ENCODE data around the gene PROSER2.
"Not testable (repeated sequence)": the region's sequence is repeated elsewhere in the genome, so short reads cannot be mapped to it uniquely, and the experiment has no call there.

The PROSER2 gene

DNA sequence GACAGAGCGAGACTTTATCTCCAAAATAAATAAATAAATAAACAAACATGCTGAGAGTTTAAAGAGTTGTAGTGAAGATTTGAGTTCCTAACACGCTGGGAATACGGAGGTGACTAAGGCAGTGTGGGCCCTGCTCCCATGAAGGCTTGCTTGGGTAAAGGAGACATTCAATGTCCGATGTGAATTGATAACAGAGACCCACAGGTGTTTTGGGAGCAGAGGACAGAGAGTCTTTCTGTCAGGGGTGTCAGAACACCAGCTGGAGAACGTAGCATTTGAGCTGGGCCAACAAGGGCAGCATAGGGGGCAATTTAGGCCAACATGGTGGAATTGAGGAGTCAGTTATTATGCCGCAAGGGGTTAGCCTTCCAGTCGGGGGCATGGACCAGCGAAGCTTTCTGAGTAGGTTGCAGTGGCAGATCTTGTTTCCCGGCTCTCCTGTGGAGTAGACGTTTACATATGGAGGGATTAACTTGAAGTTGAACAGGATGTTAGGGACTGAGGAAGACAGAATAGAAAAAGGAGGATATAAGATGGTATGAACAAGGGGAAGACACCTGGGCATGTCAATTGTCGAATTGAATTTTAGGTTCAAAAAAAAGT, 5.6 kb downstream of the PROSER2 start:
- no peak for DNase-seq (ENCODE audit: low read depth)
- no peak overlapping the region for H3K4me3 ChIP-seq (ENCODE audit: low read depth, low read length)

DNA sequence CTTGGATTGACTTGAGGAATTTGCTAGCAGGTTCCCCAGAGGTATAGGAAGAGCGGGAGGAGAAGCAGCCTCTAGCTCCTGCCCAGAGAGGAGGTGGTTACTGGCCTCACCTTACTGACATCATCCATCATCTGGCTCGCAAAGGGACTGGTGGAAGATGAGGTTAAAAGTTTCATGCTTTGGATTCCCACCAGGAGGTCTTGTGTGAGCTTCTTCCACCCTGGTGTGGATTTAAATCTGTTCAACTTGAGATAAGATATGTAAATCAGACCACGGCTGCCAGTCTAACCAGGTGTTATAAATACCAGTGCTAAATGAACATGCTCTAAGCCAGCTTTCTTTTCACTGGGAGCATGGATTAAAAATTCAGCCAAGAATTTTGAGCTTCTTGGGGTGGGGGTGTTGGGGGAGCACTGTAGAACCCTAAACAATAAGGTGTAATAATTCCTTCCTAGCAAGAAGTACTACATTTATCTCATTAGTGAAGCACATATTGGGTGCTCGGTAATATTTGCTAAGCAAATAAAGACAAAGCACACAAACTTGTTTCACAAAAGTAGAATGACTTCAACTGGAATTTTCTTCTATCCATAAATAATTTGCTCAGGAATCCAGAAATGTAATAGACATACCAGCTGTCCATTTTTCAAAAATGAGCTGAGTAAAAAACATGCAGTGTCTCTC, 7.8 kb downstream of the PROSER2 start:
- no peak overlapping the region for H3K4me3 ChIP-seq (ENCODE audit: low read depth, low read length)
- no peak for DNase-seq (ENCODE audit: low read depth)

DNA sequence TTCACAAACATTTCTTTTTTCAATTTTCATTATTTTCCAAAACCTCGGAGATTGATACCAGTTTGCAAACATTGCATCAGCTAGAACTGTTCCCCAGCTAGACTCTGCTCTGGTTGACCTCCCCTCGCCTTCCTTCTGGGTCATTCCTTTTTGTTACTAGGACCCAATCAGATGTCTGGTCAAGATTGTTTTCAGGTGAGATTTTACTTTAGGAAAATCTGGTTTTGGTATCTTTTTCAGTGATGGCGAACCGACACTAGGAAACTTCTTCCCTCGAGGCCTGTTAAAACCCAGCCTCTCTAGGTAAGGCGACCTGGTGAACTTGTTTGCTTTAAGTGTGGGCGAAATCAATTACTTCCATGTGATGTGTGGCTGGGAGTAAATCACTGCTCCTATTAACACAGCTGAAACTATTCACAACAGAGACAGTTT, 8.4 kb downstream of the PROSER2 start:
- H3K4me3 ChIP-seq (ENCODE audit: low read depth, low read length): no peak overlapping the region
- no peak for DNase-seq (ENCODE audit: low read depth)

DNA sequence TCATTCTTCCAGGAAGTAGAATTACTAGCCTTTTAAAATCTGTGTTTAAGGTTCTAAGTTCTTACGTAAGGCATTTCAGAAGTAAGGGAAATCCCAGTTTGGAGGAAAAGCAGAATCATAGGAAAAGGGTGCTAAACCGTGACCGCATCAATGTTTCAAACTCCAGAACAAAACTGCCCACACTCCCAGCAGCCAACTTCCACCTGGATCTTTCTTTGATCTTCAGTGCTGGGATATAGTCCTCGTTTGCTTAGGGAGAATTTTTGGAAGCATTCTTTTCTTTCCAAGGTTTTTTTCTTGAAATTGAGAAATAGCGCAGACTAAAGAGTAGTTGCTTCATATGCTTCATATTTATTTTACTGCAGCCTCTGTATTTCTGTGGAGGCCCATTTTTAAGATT, 8.9 kb downstream of the PROSER2 start:
- no peak overlapping the region for H3K4me3 ChIP-seq (ENCODE audit: low read depth, low read length)
- no peak for DNase-seq (ENCODE audit: low read depth)

DNA sequence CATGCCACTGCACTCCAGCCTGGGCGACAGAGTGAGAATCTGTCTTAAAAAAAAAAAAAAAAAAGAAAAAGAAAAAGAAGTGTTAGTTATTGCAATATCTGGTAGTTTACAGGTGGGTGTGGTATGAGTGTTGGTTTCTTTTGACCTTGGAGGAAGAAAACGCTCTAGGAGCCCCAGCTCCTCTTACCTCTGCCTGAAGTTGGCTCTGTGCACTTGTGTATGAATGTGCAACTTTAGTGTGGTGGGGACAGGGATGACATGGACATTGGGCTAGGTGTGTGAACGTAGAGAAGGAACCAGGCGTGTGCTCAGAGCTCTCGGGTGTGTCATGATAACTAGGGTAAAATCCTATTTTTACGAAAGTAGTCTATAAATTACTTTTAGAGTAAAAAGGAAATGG, 11.9 kb downstream of the PROSER2 start:
- no peak for DNase-seq (ENCODE audit: low read depth)
- no peak overlapping the region for H3K4me3 ChIP-seq (ENCODE audit: low read depth, low read length)

DNA sequence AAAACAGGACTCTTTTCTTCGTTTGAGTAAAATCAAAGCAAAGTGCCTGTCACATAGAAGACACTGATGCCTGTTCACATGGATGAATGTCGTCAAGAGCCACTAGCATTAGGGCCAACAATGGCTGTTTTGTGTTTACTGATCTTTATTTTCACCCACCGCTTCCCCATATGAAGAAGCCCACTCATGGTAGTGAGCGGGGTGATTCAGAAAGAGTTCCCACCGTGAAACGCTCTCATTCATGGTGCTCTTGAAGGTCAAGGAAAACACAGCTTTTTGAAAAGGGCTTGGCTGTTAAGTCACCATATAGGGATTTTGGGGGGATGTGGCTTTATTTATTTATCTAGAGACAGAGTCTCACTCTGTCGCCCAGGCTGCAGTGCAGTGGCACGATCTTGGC, 12.5 kb downstream of the PROSER2 start:
- no peak overlapping the region for H3K4me3 ChIP-seq (ENCODE audit: low read depth, low read length)
- DNase-seq (ENCODE audit: low read depth): no peak

DNA sequence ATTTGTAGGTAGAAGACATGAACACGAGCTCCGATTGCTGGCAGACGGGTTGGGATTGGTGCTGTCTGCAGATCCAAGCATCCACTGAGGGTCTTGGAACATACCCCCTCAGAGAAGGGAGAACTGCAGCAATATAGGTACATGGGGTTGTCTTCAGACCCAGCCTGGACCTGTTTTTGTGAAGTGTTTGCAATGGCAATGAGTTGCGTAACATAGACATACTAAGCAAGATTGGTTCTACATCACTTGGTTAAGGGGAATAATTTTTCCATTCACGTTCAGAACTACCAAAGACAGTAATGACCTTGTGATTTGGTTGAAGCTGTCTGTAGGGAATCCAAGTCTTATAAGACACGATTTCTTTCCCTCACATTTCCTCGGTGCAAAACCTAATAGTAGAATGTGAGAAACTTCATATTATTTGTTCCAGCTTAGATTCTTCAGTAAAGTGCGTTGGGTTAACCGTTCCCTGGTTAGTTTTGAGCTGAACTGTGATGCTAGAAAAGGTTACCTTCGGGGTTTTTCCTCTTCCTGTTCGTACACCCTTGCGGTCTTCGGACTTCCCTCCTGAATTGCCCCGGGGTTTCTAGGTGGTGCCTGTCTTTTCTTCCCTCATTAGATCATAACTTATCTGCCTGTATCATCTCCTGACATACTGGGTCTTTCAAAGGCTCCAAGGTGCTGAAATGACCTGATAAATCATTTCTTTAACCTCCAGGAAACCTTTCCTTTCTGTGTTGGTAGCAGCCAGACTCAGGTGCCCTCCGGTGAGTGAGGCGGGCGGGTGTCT, 14.4 kb downstream of the PROSER2 start:
- DNase-seq (ENCODE audit: low read depth): no peak

DNA sequence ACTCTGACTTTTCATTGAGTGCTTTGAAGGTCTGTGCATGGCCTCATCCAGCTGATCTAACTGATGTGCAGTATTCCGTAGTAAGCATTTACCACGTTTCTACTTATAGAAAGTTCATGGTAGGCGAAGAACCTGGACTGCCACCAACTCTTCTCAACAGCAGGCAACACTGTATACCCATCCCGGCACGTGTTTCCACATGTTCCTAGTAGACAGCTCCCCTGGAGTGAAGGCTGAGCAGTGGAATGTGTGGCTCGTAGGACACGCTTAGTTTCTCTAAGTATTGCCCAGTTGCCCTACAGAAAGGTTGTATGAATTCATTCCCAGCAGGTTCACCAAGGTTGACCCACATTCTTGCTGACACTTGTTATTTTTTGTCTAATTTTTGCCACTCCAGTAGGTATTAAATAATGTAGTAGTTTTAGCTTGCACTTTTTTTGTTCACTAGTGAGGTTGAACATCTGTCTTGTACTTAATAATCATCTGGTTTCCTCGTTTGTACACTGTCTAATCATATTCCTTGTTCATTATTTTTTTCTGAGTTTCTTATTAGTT, 15.2 kb downstream of the PROSER2 start:
- no peak for DNase-seq (ENCODE audit: low read depth)
- H3K4me3 ChIP-seq (ENCODE audit: low read depth, low read length): no peak overlapping the region

More for the DNA sequence above, 14.4 kb downstream of the PROSER2 start:
- H3K4me3 ChIP-seq (ENCODE audit: low read depth, low read length): no peak overlapping the region

DNA sequence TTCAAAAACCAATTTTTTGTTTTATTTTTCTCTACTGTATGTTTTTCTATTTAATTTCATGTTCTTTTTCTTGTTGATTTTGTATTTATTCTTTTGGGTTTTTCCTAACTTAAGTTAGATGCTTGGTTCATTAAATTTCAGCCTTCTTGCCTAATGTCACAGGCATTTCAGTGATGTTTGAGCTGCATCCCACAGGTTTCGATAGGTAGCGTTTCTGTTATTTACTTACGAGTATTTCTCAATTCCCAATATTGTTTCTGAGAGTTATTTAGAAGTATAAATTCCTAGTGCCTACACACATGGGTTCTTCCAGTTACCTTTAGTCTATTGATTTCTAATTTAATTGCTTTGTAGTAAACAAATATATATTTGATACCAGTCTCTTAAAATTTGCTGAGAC, 18.2 kb downstream of the PROSER2 start:
- no peak for DNase-seq (ENCODE audit: low read depth)
- no peak overlapping the region for H3K4me3 ChIP-seq (ENCODE audit: low read depth, low read length)

DNA sequence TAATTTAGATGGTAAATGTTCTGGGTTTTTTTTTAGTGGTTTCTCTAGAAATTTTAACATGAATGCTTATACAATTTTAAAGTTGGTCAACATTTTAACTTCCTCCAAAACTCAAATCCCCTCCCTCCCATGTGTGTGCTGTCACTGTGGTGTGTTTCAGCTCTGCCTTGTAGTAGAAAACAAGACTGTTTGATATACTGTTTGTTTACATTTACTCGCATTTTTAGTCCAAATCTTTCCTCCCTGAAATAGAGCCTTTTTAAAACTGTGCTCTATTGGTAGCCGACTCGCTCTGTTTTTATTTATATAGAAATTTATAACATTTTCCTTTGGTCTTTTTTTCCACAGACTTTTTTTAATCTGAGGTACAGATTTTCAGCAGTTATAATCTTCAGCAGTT, 19.3 kb downstream of the PROSER2 start:
- no peak overlapping the region for H3K4me3 ChIP-seq (ENCODE audit: low read depth, low read length)
- DNase-seq (ENCODE audit: low read depth): no peak

DNA sequence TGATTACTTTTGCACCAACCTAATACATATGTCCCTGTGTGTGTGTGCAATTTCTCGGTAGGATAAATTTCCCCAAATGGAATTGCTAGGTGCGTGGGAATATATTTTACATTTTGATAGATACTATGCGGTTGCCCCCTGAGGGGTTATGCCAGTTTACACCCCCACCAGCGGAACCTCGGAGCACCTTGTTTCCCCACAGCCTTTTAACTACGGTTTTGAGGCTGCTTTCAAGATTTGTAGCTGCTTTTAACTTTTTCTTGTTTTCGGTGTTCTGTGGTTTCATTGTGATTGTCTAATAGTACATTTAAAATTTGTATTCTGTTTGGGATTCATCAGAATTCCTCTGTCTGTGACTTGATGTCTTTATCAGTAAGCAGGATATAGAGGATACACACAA, 22.0 kb downstream of the PROSER2 start:
- no peak for DNase-seq (ENCODE audit: low read depth)
- no peak overlapping the region for H3K4me3 ChIP-seq (ENCODE audit: low read depth, low read length)

DNA sequence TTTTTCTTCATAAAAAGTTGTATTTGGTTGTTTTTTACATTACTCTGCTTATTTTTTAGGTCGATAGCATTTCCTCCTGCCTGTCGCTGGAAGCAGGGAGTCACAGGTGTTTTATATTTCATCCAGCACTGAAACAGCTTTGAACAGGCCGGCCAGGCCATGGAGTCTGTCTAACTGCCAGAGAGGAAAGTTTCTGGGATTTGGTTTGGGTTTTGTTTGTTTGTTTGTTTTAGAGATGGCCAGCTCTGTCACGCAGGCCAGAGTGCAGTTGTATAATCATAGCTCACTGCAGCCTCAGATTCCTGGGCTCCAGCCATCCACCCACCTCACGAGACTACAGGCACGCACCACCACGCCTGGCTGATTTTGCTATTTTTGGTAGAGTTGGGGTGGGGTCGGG, 23.4 kb downstream of the PROSER2 start:
- DNase-seq (ENCODE audit: low read depth): no peak
- no peak overlapping the region for H3K4me3 ChIP-seq (ENCODE audit: low read depth, low read length)

DNA sequence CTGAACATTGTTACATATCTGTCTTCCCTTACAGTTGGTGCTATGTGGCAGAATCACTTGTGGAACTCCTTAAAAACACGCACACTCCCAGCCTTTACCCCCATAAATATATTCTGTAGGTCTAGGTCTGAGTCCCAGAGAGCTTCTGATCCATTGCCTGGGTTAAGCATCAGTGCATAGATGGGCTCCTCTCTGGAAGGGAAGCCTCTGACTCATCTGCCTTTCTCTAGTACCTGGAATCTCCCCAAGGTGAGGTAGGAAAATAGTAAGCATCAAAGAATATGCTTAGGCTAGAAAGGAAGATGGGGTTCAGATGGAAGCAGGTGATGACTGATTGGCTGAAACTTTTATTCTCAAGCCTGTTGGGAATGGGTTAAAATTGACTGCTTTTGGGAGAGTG, 26.1 kb downstream of the PROSER2 start:
- no peak for DNase-seq (ENCODE audit: low read depth)
- no peak overlapping the region for H3K4me3 ChIP-seq (ENCODE audit: low read depth, low read length)

DNA sequence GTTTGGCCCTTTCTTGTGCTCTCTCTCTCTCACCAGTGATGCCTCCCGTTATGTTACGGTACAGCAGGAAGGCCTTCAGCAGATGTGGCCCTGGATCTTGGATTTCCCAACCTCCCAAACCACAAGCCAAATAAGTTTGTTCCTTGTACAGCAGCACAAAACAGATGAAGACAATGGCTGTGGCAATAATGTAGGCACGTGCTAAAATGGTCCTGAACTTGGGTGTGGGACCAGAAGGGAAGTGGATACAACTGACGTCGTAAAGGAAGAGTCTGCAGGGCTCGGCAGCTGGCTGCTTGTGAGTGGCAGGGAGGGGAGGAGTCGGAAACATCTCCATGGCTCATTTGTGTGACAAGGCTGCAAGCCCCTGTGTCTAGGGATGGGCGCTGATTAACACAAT, 26.8 kb downstream of the PROSER2 start:
- H3K4me3 ChIP-seq (ENCODE audit: low read depth, low read length): no peak overlapping the region
- peak; percentile 35 for DNase-seq (ENCODE audit: low read depth)

DNA sequence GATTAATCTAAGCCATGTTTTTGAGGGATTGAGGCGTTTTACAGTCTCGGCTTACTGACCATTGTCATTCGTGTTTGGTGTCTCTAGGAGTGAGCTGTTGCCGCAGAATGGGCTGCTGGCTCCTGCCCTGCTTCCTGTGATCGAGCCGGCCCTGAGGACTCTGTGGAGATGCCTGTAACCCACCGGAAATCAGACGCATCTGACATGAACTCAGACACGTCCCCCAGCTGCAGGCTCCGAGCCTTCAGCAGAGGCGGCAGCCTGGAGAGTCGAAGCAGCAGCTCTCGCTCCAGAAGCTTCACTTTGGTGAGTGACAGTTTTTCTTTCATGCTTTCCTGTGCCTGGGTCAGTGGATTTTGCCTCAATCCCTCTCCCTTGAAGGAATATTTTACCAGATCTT, 28.8 kb downstream of the PROSER2 start:
- H3K4me3 ChIP-seq (ENCODE audit: low read depth, low read length): no peak overlapping the region
- no peak for DNase-seq (ENCODE audit: low read depth)

DNA sequence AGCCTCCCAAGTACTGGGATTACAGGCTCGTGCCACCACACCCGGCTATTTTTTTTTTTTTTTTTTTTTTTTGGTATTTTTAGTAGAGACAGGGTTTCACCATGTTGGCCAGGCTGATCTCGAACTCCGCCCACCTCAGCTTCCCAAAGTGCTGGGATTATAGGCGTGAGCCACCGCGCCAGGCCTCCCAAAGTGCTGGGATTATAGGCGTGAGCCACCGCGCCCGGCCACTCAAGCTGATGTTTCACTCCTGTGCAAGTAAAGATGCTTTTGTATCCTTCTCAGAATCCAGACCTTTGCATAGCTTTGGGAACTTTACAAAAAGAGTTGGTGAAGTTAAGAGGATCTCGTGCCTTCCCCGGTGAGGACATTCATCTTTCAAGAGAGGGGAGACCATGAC, 29.5 kb downstream of the PROSER2 start:
- not testable (repeated sequence) for DNase-seq (ENCODE audit: low read depth)

DNA sequence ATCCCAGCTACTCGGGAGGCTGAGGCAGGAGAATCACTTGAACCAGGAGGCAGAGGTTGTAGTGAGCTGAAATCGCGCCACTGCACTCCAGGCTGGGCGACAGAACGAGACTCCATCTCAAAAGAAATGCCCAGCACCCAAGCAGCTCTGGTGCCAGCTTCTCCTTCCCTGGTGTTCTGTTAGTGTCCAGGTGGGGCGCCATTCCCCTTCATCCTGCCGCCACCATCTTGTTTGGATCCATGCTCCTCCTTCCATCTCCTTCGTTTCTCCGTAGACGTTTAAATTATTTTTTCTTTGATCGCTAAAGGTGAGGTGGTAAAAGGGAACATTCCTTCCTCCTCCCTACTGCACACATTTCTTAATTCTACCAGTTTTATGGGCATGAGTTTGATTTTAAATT, 30.3 kb downstream of the PROSER2 start:
- no peak overlapping the region for H3K4me3 ChIP-seq (ENCODE audit: low read depth, low read length)
- no peak for DNase-seq (ENCODE audit: low read depth)

More for the DNA sequence above, 29.5 kb downstream of the PROSER2 start:
- H3K4me3 ChIP-seq (ENCODE audit: low read depth, low read length): not testable (repeated sequence)

DNA sequence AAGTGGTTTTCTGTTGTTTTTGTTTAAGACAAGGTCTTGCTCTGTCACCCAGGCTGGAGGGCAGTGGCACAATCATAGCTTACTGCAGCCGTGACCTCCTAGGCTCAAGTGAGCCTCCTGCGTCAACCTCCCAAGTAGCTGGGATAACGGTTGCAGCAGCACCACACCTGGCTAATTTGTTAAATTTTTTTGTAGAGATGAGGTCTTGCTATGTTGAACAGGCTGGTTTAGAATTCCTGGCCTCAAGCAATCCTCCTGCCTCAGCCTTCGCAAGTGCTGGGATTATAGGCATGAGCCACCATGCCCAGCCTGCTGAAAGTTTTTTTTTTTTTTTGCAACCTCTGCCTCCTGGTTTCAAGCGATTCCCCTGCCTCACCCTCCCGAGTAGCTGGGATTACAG, 31.1 kb downstream of the PROSER2 start:
- no peak for DNase-seq (ENCODE audit: low read depth)
- no peak overlapping the region for H3K4me3 ChIP-seq (ENCODE audit: low read depth, low read length)

DNA sequence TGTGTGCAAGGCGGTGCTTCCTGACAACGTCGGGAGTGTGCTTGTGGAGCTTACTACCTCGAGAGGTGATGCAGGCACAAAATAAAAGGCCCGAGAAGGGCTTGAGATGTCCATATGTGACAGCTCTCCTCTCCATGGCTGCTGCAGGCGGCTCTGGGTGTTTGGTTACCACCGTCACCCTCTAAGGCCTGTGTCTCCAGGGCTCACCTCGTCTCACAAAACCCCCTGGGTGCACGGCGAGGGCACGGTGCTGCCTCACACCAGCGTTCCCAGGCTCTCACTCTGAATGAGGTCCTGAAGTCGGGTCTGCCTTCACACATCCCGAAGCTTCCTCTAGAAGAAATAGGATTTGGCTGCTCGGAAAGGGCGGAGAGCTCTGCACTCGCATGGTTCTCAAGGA, 32.9 kb downstream of the PROSER2 start:
- no peak for DNase-seq (ENCODE audit: low read depth)
- no peak overlapping the region for H3K4me3 ChIP-seq (ENCODE audit: low read depth, low read length)

DNA sequence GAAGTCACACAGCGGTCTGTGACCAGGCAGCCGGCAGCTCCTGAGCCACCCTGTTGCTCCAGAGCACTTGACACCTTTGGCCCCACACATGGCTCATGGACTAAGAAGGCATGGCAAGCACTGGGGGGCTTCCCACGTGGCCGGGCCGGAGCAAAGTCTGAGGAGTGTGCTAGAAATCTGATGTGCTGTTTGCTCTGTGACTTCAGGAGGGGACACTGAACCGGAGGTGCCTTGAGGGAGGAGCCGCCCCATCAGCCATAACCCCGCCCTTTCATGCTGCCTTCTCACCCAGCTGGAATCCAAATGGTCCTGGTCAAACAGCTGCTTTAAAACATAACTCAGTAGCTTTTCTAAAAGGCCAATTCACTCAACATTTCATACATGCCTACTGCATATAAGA, 33.5 kb downstream of the PROSER2 start:
- no peak for DNase-seq (ENCODE audit: low read depth)
- no peak overlapping the region for H3K4me3 ChIP-seq (ENCODE audit: low read depth, low read length)

Data from skeletal muscle cell (primary cell).